ENCODE measurements around the gene KIAA1614. TPM values are rescaled to one million over a fixed set of nuclear protein-coding genes. Genes with fewer than 3 reads are reported as not detected.

The KIAA1614 gene
- total RNA-seq, 1 donor from 2014 or later = 0.79 TPM

DNA sequence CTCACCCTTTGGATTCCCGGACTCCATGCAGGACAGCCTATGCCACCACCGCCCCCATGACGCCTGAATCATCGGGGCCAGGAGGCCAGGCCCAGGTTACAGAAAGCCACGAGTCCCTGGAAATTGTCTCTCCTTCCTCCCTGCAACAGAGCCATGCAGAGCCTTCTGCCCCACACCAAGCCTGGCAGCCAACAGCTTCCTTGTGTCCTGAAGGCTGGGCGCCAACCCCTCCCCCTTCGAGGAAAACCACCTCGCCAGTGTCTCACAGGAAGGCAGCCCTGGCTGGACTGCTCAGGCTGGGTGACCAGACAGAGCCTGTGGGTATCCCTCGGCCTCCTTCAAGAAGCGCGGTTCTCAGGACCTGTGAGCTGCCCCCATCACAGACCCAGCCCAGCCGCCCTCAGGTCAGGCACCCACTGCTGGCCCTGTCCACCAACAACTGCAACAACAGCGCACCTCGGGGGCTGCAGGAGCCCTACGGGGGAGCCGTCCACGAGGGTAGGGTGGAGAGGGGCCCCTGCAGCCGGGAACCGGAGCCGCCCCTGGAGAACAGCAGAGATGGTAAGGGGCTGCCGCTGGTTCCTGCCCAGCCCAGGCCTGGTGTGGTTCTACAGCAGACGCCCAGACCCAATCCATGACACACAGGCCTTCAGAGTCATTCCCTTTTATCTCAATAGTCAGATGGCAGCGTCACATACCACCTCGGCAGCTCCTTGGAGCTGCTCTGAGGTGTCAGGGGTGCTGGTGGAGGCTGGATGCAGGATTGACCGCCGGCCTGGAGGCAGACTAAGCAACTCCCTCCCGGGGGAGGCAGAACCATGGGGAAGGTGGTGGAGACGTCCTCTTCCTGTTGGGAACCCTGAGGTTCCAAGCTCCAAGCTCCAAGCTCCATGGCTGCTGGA lies 23.7 kb downstream of the KIAA1614 start:
- peaks cover 1% of the 10 kb centered on the region for H3K27me3 ChIP-seq (ENCODE audit: control insufficient read depth, insufficient read depth, low read length)
- FAIRE-seq = no peak
- no peaks in the 10 kb centered on the region for H3K36me3 ChIP-seq (ENCODE audit: control insufficient read depth, insufficient read depth, low read length)
- no peak overlapping the region for H3K4me3 ChIP-seq (ENCODE audit: low read depth, low read length)
- TF ChIP-seq, protein P1, sequence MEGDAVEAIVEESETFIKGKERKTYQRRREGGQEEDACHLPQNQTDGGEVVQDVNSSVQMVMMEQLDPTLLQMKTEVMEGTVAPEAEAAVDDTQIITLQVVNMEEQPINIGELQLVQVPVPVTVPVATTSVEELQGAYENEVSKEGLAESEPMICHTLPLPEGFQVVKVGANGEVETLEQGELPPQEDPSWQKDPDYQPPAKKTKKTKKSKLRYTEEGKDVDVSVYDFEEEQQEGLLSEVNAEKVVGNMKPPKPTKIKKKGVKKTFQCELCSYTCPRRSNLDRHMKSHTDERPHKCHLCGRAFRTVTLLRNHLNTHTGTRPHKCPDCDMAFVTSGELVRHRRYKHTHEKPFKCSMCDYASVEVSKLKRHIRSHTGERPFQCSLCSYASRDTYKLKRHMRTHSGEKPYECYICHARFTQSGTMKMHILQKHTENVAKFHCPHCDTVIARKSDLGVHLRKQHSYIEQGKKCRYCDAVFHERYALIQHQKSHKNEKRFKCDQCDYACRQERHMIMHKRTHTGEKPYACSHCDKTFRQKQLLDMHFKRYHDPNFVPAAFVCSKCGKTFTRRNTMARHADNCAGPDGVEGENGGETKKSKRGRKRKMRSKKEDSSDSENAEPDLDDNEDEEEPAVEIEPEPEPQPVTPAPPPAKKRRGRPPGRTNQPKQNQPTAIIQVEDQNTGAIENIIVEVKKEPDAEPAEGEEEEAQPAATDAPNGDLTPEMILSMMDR (IDR thresholded peaks at IDR 0.05; ENCODE audit: insufficient read depth, low read length, severe bottlenecking) = no peak
- no peak for DNase-seq (ENCODE audit: low read depth)

DNA sequence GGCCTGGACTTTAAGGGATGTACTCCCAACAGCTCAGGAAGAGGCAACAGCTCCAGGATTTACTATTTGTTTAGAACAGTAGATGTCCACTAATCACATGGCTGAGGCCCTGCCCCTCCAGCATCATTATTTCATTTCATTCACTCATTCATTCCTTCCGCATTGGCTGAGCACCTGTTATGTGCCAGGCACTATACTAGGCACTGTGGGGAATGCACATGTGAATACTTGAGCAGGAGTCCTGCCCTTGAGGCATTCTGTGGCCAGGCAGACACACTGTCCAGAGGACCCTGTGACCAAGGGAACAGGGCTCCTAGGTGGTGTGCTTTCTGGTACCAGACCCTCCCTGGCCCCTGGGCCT lies 24.3 kb downstream of the KIAA1614 start:
- no peak for FAIRE-seq
- TF ChIP-seq, protein P1 (IDR thresholded peaks at IDR 0.05; ENCODE audit: insufficient read depth, low read length, severe bottlenecking) = no peak
- DNase-seq (ENCODE audit: low read depth) = no peak
- Histone ChIP-seq H3K27me3 (ENCODE audit: control insufficient read depth, insufficient read depth, low read length) (peaks cover 1% of the 10 kb centered on the region), H3K4me3 (ENCODE audit: low read depth, low read length) (no peak overlapping the region), H3K36me3 (ENCODE audit: control insufficient read depth, insufficient read depth, low read length) (no peaks in the 10 kb centered on the region)

DNA sequence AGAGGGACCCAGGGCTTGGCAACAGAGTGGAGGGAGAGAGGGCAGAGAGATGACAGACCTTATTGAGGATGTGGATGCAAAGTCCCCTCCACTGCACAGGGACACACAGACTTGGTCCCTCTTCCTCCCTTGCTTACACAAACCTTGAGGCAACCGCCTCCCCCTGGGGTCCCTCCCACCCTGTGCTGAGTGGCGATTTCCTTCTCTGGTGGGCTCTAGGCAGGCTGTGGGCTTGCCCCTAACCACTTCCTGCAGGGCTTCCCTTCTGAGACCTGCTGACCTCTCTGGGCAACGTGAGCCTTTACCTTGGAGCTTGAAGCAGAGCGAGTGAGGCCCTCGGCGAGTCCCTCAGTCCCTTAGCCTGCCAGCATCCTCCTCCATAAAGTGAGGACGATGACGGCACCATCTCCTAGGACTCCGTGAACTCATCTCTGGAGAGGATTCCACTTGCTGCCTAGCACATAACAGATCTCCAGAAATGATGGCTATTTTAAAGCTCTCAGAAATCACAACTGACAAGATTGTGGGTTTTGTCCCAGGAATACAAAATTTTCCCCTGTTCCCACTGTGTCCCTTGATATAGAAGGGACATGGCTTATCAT lies 25.0 kb downstream of the KIAA1614 start:
- no peak for FAIRE-seq
- TF ChIP-seq, protein P1 (IDR thresholded peaks at IDR 0.05; ENCODE audit: insufficient read depth, low read length, severe bottlenecking) = no peak
- DNase-seq (ENCODE audit: low read depth) = no peak

DNA sequence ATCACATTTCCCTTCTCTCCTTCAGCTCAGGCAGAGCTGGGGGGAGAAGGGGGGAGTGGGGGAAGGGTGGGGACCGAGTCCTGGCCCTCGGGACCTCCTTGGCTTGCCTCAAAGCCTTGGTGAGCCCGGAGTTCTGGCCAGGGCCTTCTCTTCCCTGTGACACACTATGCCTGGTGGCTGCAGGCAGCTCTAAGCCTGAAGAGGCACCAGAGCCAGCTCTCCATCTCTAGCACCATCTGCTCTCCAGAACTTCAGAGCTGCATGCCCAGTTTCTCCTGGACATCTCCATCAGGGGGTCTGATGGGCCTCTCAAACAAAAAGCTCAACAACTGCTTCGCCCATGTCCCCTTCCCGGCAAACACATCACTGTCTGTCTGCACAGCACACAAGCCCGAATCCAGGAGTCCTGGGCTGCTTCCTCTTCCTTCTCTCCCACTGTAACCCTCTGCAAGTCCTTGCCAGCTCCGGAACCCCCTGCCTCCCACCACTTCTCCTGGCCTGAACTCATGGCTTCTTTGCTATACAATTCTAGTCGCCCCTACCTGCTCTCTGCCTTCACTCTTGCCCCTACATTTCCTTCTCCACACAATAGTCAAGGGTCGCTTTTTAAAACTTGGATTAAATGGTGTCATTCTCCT lies 26.5 kb downstream of the KIAA1614 start:
- TF ChIP-seq, protein P1 (IDR thresholded peaks at IDR 0.05; ENCODE audit: insufficient read depth, low read length, severe bottlenecking) = no peak
- H3K27me3 ChIP-seq (ENCODE audit: control insufficient read depth, insufficient read depth, low read length) = peaks cover 1% of the 10 kb centered on the region
- H3K36me3 ChIP-seq (ENCODE audit: control insufficient read depth, insufficient read depth, low read length) = no peaks in the 10 kb centered on the region
- DNase-seq (ENCODE audit: low read depth) = no peak
- no peak for FAIRE-seq
- H3K4me3 ChIP-seq (ENCODE audit: low read depth, low read length) = no peak overlapping the region

More for the DNA sequence above, 25.0 kb downstream of the KIAA1614 start:
- Histone ChIP-seq H3K36me3 (ENCODE audit: control insufficient read depth, insufficient read depth, low read length) (no peaks in the 10 kb centered on the region), H3K4me3 (ENCODE audit: low read depth, low read length) (no peak overlapping the region), H3K27me3 (ENCODE audit: control insufficient read depth, insufficient read depth, low read length) (peaks cover 1% of the 10 kb centered on the region)

DNA sequence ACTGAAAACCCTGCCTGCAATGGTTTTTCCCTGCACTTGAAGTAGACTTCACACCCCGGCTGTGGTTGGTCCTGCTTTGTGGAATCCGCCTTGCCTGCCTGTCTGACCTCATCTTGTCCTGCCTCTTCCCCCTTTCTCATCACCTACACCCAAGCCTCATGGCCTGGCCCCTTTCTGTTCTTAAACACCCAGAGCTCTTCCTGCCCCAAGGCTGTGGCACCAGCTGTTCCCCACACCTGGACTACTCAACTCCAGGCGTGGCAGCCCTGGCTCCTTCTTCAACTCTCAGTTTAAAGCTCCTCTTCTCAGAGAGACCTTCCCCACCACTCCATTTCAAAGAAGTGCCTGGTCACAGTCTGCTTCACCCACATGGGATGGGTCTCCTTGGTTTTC lies 27.0 kb downstream of the KIAA1614 start:
- no peak for DNase-seq (ENCODE audit: low read depth)
- TF ChIP-seq, protein P1 (IDR thresholded peaks at IDR 0.05; ENCODE audit: insufficient read depth, low read length, severe bottlenecking) = no peak

More for the DNA sequence above, 27.0 kb downstream of the KIAA1614 start:
- no peaks in the 10 kb centered on the region for H3K36me3 ChIP-seq (ENCODE audit: control insufficient read depth, insufficient read depth, low read length)
- peaks cover 1% of the 10 kb centered on the region for H3K27me3 ChIP-seq (ENCODE audit: control insufficient read depth, insufficient read depth, low read length)
- FAIRE-seq = peak; percentile 55
- H3K4me3 ChIP-seq (ENCODE audit: low read depth, low read length) = no peak overlapping the region

Measured in bronchial epithelial cell (primary cell).